ENCODE data around the gene CDON.

DNA sequence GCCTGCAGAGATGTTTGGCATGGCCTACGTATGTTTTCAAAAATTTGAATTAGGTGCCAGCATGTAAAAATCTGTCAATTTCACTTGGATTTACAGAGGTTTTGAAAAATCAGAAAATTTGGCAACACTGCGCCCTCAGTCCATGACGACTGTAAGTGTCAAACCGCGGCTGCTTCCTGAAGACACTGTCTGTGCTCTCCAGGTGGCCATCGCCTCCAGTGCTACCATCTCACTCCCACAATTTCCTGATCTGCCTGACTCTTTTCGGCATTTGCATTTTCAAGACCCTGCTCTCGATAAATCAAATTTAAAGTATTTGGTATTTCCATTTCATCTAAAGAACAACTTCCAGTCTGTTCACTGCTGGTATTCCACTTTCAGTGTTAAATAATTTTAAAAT is 82.2 kb downstream of the CDON start:
- TF ChIP-seq, protein P1, sequence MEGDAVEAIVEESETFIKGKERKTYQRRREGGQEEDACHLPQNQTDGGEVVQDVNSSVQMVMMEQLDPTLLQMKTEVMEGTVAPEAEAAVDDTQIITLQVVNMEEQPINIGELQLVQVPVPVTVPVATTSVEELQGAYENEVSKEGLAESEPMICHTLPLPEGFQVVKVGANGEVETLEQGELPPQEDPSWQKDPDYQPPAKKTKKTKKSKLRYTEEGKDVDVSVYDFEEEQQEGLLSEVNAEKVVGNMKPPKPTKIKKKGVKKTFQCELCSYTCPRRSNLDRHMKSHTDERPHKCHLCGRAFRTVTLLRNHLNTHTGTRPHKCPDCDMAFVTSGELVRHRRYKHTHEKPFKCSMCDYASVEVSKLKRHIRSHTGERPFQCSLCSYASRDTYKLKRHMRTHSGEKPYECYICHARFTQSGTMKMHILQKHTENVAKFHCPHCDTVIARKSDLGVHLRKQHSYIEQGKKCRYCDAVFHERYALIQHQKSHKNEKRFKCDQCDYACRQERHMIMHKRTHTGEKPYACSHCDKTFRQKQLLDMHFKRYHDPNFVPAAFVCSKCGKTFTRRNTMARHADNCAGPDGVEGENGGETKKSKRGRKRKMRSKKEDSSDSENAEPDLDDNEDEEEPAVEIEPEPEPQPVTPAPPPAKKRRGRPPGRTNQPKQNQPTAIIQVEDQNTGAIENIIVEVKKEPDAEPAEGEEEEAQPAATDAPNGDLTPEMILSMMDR (IDR thresholded peaks at IDR 0.05; ENCODE audit: low read length) = no peak
- TF ChIP-seq EZH2 (IDR thresholded peaks at IDR 0.05; ENCODE audit: borderline replicate concordance, low read length) = no peak
